Endometrial microvascular endothelial cells (primary cell): ENCODE data around the gene DIABLO. TPM values are rescaled to one million over a fixed set of nuclear protein-coding genes. Genes with fewer than 3 reads are reported as not detected.
"Not testable (repeated sequence)": the region's sequence is repeated elsewhere in the genome, so short reads cannot be mapped to it uniquely, and the experiment has no call there.

Experiments
- in situ Hi-C: cut with HindIII; loops from 2 replicates; pipeline ENCODE4 v1.10.0; 2017; ENCODE audit warnings: low sequenced_read_pairs, low pct_unique_long_range_greater_than_20kb; ENCODE audit errors: inconsistent ontology term
- total RNA-seq: library from RNA; depleted of rRNA; stranded (reverse); fragments of >200 nt; gene quantifications from one replicate; pipeline ENCODE4 v1.2.3, GENCODE V29; 2015; ENCODE audit errors: inconsistent ontology term

Gene DIABLO
- total RNA-seq, 1 donor from 2014 or later, result 71.0 TPM

DNA sequence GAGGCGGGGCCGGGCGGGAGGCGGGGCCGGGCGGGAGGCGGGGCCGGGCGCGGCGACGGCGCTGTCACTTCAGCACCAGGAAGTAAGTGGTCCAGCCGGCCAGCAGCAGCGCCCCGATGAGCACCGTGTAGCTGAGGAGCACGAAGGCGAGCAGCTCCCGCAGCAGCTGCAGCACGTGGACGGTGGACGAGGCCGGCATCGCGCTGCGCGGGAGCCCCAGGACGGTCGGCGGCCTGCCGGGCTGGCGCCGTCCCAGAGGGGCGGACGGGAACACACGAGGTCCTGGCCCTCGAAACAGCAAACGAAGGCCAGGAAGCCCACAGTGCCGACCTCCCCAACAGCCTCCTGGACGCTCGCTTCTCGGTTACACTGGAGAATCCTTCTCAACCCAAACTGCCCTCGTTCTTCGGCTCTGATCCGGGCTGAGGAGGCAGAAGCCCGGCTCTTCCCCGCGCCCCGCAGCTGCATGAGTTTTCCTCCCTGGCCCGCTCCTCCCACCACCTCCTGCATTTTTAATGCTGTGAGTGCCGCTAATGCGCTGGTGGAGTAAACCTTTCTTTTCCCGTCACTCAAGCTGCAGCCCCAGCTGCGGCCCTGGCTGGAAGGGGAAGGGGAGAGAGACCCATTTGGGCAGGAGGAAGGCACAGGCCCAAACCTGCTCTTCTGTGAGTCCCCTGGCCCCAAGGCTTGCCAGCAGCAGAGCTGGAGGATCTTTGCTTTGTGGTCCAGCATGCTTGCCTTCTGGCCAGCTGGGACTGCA lies 694 bp upstream of the DIABLO start:
- in situ Hi-C loops, result no loop called here

GRCh38 chr12:122216445-122216844 lies 9.4 kb downstream of the DIABLO start:
- in situ Hi-C loops, result no loop called here

DNA sequence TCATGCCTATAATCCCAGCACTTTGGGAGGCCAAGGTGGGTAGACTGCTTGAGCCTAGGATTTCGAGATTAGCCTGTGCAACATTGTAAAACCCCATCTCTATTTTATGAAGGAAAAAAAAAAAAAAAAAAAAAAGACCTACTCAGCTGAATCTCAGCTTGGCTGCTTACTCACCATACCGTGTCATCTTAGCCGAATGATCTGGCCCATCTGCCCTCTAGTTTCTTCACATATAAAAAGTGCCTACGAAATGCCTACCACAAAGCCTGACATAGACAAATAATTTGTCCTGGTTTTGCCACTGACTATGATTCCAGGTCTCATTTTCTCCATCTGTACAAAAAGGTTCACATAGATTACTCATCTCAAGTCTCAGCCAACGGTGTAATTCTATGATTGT lies 10.1 kb downstream of the DIABLO start:
- in situ Hi-C loops, result no loop called here

DNA sequence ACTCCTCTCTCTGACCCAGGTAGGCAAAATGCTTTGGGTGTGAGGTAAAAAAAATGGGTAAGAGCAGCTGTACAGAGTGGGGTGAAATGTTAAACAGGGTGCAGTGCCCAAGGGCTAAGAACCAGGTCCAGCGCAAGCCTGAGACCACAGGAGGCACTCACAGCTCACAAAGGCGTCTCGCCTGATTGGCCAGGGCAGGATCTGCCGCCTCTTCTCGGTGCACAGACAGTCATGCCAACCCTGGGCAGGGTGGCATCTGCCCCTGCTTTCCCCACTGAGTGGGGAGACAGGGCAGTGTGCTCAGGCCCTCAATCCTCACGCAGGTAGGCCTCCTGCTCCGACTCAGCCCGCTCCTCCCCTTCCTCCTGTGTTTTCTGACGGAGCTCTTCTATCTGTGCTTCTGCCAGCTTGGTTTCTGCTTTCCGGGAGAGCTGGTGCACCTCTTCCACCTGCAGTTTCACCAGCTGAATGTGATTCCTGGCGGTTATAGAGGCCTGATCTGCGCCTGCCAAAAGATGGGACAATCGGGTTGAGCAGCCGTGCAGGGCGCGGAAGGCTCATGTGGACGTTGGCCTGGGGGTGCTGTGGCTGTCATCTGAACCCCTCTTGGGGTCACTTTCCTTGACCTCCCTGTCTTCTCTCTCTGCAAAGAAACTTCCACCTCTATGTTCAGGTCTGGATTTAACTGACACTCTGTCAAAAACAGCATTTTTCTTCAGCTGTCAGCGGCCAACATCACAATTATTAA lies 17.6 kb downstream of the DIABLO start:
- in situ Hi-C loops, result no loop called here

DNA sequence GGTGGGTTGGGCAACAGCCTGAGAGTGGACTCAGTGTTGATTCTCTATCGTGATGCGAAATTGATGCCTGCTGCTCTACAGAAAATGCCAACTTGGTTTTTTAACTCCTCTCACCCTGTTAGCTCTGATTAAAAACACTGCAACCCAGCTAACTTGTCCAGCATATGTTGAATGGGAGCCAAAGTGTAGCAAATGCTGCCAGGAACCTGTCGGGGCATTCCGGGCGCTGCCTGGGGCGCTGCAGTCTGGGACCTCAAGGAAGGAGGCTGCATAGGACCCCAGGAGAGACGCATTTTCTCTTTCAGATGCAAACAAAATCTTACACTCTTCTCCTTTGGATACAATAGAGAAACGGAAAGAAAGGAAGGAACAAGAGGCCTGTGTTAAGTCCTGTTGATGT lies 18.5 kb downstream of the DIABLO start:
- in situ Hi-C loops, result no loop called here

DNA sequence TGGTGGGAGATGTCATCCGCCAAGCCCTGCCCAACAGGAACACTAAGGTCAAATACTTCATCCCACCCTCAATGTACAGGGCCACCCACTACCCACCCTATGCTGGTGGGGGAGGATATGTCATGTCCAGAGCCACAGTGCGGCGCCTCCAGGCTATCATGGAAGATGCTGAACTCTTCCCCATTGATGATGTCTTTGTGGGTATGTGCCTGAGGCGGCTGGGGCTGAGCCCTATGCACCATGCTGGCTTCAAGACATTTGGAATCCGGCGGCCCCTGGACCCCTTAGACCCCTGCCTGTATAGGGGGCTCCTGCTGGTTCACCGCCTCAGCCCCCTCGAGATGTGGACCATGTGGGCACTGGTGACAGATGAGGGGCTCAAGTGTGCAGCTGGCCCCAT lies 18.9 kb downstream of the DIABLO start:
- in situ Hi-C loops, result no loop called here

DNA sequence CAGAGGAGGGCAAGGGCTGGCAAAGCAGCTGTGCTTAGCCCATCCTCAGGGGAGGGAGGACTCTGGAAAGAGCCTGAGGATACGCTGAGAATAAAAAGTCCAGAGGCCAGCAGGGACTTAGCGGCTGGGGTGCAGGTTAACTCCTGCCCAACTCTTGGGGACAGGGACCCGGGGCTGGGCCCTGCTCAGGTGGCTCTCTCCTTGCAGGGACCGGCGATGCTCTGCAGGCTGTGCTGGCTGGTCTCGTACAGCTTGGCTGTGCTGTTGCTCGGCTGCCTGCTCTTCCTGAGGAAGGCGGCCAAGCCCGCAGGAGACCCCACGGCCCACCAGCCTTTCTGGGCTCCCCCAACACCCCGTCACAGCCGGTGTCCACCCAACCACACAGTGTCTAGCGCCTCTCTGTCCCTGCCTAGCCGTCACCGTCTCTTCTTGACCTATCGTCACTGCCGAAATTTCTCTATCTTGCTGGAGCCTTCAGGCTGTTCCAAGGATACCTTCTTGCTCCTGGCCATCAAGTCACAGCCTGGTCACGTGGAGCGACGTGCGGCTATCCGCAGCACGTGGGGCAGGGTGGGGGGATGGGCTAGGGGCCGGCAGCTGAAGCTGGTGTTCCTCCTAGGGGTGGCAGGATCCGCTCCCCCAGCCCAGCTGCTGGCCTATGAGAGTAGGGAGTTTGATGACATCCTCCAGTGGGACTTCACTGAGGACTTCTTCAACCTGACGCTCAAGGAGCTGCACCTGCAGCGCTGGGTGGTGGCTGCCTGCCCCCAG lies 19.6 kb downstream of the DIABLO start:
- in situ Hi-C loops, result no loop called here

- in situ Hi-C loops, result no loop called here
Measured at GRCh38 chr12:122205053-122205925, 20.6 kb downstream of the DIABLO start.

- in situ Hi-C loops, result no loop called here
Measured at GRCh38 chr12:122204167-122205052, 21.4 kb downstream of the DIABLO start.

DNA sequence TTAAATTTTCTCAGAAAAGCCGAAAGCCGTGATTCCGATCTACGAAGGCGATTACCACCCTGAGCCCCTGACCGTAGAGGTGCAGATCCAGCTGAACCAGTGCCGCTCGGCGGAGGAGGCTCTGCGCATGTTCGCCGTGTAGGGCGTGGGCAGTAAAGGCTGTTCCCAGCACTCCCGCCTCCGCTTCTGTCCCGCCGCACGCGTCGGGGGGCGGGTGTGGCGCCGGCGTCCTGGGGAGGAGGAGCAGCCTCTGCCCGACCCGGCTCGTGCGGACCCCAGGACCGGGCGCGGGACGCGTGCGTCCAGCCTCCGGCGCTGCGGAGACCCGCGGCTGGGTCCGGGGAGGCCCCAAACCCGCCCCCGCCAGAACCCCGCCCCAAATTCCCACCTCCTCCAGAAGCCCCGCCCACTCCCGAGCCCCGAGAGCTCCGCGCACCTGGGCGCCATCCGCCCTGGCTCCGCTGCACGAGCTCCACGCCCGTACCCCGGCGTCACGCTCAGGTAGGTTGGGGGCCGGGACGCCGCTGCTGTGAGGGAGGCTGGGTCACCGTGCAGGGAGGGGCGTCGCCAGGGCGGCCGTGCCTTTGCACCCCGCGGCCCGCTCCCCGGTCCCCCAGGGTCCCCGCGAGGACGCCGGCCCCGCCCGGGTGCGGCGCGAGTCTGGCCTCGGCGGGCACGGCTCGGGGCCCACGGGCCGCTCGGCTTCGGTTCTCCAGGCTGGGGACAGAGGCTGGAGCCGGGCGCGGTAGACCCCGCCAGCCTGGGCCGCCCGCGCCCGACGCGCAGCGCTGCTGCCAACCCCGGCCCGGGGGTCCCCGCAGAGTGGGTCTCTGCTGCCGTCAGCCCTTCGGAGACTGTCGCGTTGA lies 22.3 kb downstream of the DIABLO start, which contains the start of gene B3GNT4:
Gene B3GNT4 (plus strand): TSS at position 409 of the 866 bp plus-strand sequence. CDS start 910 bp downstream, outside the sequence.
- in situ Hi-C loops, result no loop called here

DNA sequence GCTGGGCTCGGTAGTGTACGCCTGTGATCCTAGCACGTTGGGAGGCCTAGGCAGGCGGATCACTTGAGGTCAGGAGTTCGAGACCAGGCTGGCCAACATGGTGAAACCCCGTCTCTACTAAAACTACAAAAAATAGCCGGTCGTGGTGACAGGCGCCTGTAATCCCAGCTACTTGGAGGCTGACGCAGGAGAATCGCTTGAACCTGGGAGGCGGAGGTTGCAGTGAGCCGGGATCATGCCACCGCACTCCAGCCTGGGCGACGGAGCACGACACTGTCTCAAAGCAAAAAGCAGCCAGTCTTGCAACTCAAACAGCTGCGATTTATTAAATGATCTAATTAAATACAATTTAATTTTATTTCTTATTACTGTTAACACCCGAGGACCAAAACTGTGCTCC lies 23.0 kb downstream of the DIABLO start:
- in situ Hi-C loops, result not testable (repeated sequence)

DNA sequence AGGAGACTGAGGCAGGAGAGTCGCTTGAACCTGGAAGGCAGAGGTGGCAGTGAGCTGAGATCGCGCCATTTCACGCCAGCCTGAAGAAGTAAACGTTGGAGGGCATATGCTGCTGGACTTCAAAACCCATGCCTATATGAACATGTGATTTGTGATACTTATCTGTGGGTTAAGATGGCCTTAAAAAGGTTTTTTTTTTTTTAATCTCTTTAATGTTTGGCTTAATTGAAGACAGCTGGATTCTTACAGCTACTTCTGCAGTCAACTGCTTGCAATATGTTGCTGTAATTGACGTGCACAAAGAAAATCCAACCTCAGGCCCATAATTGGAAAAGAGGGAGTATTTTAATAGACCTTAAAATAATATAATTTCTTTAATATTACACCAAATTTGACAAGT lies 23.8 kb downstream of the DIABLO start:
- in situ Hi-C loops, result no loop called here

DNA sequence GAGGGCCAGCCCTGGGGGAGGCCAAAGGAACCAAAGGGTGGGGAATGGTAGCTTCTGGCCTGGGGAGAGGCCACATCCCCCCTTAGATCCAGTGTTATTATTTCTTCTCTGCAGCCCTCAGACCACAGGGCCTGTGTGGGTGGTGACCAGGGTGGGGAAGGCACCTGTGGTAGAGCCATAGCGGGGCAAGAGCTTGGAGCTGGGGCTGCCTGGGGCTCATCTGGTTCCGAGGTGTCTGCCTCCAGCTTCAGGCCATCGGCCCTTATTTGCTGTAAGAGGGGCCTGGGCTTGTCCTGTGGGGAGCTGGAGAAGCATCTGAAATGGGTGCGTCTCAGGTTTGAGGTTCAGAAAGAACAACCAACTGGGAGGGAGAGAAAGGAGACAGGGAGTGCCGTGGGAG lies 24.5 kb downstream of the DIABLO start:
- in situ Hi-C loops, result no loop called here

DNA sequence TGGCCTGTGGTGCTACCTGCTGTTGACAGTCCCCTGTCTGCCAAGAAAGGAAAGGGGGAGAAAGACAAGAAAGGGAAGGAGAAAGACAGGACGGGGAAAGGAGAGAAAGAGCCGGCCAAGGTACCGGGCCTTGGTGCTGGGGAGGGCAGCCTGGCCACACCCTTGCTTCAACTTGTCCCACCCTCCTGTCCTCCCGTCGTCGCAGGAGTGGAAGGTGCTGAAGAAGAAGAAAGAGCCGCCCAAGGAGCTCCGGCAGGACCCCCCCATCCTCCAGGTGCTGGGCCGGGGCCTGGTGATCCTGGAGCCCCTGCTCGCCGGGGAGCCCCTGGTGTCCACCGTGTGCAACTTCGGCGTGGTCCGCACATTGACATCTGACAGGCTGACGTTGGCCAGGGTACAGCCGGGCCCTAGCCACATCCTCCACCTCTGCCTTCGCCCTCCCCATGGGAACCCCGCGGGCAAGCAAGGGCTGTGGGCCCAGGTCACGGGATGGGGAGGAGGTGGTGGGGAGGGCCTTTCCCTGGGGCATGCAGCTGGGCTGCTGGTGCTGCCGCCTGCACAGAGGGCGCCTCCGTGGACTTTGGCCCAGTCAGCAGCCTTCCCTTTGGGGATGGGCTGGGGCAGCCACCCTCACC lies 25.2 kb downstream of the DIABLO start:
- in situ Hi-C loops, result no loop called here

DNA sequence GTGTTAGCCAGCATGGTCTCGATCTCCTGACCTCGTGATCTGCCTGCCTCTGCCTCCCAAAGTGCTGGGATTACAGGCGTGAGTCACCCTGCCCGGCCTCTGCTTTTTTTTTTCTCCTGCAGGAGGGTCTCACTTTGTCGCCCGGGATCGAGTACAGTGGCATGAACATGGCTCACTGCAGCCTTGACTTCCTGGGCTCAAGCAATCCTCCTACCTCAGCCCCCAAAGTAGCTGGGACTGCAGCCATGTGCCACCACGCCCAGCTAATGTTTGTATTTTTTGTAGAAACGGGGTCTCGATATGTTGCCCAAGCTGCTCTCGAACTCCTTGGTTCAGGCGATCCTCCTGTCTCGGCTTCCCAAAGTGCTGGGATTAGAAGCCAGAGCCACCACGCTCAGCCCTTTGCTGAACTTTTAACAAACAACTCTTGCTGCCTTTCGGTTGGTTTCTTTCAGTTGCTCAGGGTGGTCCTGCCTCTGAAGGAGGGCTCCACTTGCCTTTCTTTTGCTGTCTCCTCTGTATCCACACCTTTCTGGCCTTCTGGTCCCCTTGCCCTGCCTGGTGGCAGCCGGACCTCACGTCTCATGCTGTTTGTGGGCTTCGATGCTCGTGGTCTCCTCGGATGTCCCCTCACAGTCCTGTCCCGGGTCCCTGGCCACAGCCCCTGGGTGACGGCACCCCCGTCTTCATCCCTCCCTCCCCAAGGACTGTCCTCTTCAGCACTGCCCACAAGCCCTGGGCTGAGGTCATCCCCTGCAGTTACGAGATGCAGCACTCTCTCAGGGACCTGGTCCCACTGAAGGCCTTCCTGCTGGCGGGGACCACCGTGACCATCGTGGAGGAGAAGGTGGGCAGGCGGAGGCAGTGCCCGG lies 26.1 kb downstream of the DIABLO start:
- in situ Hi-C loops, result no loop called here

DNA sequence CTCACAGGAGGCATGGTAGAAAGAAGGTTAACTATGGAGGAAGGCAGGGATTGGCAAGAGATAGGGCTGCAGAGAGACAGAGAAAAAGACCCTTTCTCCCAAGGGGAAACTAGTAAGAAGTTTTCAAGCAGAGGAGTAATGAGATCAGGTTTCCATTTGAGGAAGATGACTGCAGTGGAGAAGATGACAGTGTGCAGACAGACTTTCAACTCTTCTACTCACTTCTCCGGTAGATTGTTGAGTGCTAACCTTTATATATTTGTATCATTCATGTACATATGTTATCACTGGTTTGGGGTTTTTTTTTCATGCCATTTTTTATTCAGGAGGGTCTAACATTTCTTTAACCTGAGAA lies 28.3 kb downstream of the DIABLO start:
- in situ Hi-C loops, result no loop called here
